ENCODE data around the gene VPS16.
"Not testable (repeated sequence)": the region's sequence is repeated elsewhere in the genome, so short reads cannot be mapped to it uniquely, and the experiment has no call there.

- TF ChIP-seq CTCF (conservative IDR thresholded peaks at IDR 0.05; ENCODE audit: low read depth, low read length); EZH2 (IDR thresholded peaks at IDR 0.05; ENCODE audit: low read length, unreplicated experiment); EZH2phosphoT487 (IDR thresholded peaks at IDR 0.05; ENCODE audit: borderline replicate concordance, low read length): not testable (repeated sequence)
Observed at GRCh38 chr20:2831206-2831605, 9.3 kb upstream of the VPS16 start.

All from PC-3 (cell line).